ENCODE data around the gene SDK1. TPM values are rescaled to one million over a fixed set of nuclear protein-coding genes. Genes with fewer than 3 reads are reported as not detected.

The SDK1 gene
- total and polyA plus RNA-seq, 10 of the 15 experiments (the other 5 are each of a cell fraction or from before 2014, with no cell fraction given) = 0.14 to 0.33 TPM; not detected in 8

GRCh38 chr7:4119848-4120247 is 818.8 kb downstream of the SDK1 start:
- Histone ChIP-seq H3K4me1 (ENCODE audit: control insufficient read depth, insufficient read depth, low read length) (no peaks in the 10 kb centered on the region), H3K36me3 (ENCODE audit: control insufficient read depth in 2 of 2, insufficient read depth in 2 of 2, low read length in 1 of 2) (no peaks in the 10 kb centered on the region), H3K4me3 (no peak overlapping the region), H4K20me1 (ENCODE audit: control insufficient read depth, insufficient read depth) (no peaks in the 10 kb centered on the region), H3K4me2 (ENCODE audit: control insufficient read depth, insufficient read depth) (no peak overlapping the region), H3K79me2 (ENCODE audit: control insufficient read depth, insufficient read depth, low read length) (no peaks in the 10 kb centered on the region), H2AFZ (ENCODE audit: control insufficient read depth, low read depth, low read length) (no peak overlapping the region), H3K9me3 (replicated peaks; ENCODE audit: control insufficient read depth, insufficient read depth, low read length) (no peaks in the 10 kb centered on the region; the same call in 2 of the 3 replicates), H3K9ac (ENCODE audit: control insufficient read depth, insufficient read depth, low read length) (no peak overlapping the region), H3K27ac (ENCODE audit: control insufficient read depth, insufficient read depth) (no peak overlapping the region), H3K27me3 (replicated peaks in 1 of 2; ENCODE audit: control insufficient read depth in 2 of 2, insufficient read depth in 2 of 2, low read length in 1 of 2) (no peaks in the 10 kb centered on the region)
- RAD21 ChIA-PET (ENCODE audit: unreplicated experiment) = no interaction called here
- no peak for TF ChIP-seq EGR1 (IDR thresholded peaks at IDR 0.05; ENCODE audit: borderline replicate concordance in 1 of 2, low read depth in 2 of 2, low read length in 2 of 2)
- no peak for TF ChIP-seq KLF5 (IDR thresholded peaks at IDR 0.05; ENCODE audit: partially characterized antibody)
- TF ChIP-seq LARP7 (IDR thresholded peaks at IDR 0.05) = no peak
- TF ChIP-seq MAX (IDR thresholded peaks at IDR 0.05; ENCODE audit: low read depth, low read length) = no peak
- TF ChIP-seq ZBTB11 (CRISPR knock-in tag; IDR thresholded peaks at IDR 0.05) = no peak
- no peak for TF ChIP-seq RAD51 (IDR thresholded peaks at IDR 0.05)
- TF ChIP-seq TCF7 (IDR thresholded peaks at IDR 0.05; ENCODE audit: borderline replicate concordance) = no peak
- TF ChIP-seq DPF2 (IDR thresholded peaks at IDR 0.05) = no peak
- no peak for TF ChIP-seq HDAC2 (IDR thresholded peaks at IDR 0.05)
- no peak for TF ChIP-seq IRF5 (IDR thresholded peaks at IDR 0.05; ENCODE audit: borderline replicate concordance)
- TF ChIP-seq CEBPZ (IDR thresholded peaks at IDR 0.05; ENCODE audit: low read depth, low read length) = no peak
- no peak for TF ChIP-seq MYC (IDR thresholded peaks at IDR 0.05; ENCODE audit: insufficient read depth, insufficient read length, insufficient replicate concordance, low read length, severe bottlenecking)
- no peak for TF ChIP-seq REST (IDR thresholded peaks at IDR 0.05; ENCODE audit: low read depth, low read length)
- DNase-seq (ENCODE audit: low read depth, low spot score) = no peak
- intact Hi-C loops (cut with micrococcal nuclease; ENCODE audit: unreplicated experiment) = no loop called here
- POLR2A ChIA-PET = no interaction called here
- SMC1A ChIA-PET (ENCODE audit: uncharacterized antibody, unreplicated experiment) = no interaction called here
- no TSS peak for BruUV-seq (replicated peaks)
- CTCF ChIA-PET = no interaction called here
- in situ Hi-C loops (cut with MboI) = loop anchor here (10.0 kb wide), 1 partner anchor 65 kb away; no protein-coding TSS in a partner anchor
- ATAC-seq = no peak
- WGBS (ENCODE audit: insufficient coverage, insufficient replicate concordance, low lambda C conversion rate, missing lambda C conversion rate) = 32% methylated on average over 3 of the region's 3 CpGs
- no peak for FAIRE-seq

All from GM12878 (cell line).